Activated effector memory CD4-positive, alpha-beta T cell treated with Interleukin-2 at 50 U/mL for 16 hours (primary cell): ENCODE results near the gene COL1A1.

Source experiments
- DNase-seq: peaks from one replicate; pipeline ENCODE4 v3.0.0-alpha.2; 2020

COL1A1 gene

DNA sequence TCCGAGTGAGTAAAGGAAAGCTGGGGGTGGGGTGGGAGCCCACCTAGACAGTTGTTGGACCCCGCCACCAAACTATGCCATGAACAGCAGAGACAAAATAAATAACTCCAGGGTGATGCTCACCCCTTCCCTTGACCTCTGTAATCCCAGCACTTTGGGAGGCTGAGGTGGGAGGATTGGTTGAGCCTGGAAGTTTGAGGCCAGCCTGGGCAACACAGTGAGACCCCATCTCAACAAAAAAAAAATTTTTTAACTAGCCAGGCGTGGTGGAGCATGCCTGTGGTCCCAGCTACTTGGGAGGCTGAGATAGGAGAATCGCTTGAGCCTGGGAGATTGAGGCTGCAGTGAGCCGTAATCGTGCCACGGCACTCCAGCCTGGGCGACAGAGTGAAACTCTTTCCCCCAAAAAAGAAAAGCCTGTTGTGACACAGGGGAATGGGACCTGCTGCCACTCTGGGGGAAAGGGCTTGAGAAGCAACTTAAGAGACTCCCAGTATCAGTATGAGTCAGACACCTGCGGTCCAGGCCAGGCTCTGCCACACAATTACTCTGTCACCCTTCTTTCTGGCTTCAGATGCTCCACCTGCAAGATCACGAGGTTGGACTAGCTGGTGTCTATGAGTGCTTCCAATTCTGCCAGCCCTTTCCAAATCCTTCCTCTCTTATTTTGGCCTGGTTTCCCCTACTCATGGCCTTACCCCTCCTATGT, 30.6 kb downstream of the COL1A1 start:
- DNase-seq, result no peak

DNA sequence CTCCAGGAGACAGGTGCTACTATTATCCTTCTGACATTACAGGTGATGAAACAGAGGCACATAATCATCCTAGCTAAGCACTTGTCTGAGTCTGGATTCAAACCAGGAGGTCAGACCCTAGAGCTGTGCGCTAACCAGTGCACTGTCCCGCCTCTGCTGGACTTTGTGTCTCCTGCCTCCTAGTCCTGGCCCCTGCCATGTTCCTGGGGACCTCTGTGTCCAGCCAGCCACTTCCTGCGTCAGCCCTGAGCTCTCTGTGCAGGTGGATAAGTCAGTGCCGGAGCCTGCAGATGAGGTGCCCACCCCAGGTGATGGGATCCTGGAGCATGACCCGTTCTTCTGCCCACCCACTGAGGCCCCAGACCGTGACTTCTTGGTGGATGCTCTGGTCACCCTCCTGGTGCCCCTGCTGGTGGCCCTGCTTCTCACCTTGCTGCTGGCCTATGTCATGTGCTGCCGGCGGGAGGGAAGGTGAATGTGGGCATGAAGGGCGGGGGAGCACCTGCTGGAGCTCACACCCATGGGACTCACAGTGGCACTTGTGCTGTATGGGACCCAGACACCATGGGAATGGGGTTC, 31.5 kb downstream of the COL1A1 start:
- DNase-seq, result no peak

DNA sequence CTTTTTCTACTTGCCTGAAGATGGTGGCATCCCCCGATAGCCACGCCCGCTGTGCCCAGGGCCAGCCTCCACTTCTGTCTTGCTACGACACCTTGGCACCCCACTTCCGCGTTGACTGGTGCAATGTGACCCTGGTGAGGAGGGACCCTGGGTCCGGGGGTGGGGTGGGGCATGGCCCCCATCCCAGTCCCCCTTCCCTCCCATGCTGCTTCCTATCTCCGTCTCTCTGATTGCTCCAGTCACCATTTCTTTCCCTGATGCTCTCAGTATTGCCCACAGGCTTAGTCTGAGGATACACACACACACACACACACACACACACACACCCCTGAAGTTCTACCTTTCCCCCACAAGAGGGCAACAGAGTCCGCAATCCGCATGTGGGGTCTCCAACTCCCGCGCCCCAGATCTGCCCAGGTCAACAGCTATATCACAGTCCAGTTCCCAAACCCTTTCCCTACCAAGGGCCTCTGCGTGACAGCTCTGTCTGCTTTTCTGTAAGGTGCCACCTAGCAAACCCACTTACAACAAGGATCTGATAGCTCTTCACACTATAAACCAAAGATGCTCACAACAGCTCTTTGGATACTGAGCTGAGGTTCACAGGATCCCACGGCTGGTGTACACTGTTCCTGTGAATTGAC, 32.2 kb downstream of the COL1A1 start:
- peak; percentile 53 for DNase-seq

DNA sequence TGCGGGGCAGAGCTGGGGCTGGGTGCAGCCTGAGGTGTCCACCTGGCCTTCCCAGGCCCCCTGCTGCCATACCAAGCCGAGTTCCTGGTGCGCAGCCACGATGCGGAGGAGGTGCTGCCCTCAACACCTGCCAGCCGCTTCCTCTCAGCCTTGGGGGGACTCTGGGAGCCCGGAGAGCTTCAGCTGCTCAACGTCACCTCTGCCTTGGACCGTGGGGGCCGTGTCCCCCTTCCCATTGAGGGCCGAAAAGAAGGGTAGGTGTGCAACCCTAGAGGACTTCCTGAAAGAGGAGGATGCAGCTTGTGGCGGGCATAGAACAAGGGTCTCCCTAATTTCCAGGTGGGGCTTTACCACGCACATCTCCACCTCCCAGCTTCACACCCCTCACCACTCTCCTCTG, 33.1 kb downstream of the COL1A1 start:
- no peak for DNase-seq

DNA sequence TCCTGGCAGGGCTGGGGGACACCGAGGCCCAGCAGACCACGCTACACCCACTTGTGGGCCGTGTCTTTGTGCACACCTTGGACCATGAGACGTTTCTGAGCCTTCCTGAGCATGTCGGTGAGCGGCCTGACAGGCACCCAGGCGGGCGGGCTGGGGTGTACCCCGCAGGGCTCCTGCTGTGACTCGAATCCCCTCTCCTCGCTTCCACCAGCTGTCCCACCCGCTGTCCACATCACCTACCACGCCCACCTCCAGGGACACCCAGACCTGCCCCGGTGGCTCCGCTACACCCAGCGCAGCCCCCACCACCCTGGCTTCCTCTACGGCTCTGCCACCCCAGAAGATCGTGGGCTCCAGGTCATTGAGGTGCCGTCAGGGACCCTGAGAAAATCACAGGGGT, 34.1 kb downstream of the COL1A1 start:
- DNase-seq, result no peak

DNA sequence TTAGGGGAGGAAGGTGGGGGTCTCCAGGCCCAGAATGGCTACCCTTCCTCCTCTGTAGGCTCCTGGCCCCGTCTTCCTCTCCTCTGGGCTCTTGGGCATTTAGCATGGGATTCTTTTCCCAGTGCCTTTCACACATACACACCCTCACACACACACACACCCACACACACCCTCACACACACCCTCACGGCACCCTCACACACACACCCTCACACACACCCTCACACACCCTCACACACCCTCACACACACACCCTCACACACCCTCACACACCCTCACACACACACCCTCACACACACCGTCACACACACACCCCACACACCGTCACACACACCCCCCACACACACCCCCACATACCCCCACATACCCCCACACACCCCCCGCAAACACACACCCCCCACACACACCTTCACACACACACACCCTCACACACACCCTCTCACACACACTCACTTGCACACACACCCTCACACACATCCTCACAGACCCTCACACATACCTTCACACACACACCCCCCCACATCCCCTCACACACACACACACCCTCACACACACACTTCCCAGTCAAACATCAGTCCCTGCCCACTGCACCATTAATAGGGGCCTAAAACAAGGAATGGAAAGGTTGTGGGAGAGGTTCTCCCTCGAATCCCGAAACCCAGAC, 34.8 kb downstream of the COL1A1 start:
- DNase-seq, result no peak

DNA sequence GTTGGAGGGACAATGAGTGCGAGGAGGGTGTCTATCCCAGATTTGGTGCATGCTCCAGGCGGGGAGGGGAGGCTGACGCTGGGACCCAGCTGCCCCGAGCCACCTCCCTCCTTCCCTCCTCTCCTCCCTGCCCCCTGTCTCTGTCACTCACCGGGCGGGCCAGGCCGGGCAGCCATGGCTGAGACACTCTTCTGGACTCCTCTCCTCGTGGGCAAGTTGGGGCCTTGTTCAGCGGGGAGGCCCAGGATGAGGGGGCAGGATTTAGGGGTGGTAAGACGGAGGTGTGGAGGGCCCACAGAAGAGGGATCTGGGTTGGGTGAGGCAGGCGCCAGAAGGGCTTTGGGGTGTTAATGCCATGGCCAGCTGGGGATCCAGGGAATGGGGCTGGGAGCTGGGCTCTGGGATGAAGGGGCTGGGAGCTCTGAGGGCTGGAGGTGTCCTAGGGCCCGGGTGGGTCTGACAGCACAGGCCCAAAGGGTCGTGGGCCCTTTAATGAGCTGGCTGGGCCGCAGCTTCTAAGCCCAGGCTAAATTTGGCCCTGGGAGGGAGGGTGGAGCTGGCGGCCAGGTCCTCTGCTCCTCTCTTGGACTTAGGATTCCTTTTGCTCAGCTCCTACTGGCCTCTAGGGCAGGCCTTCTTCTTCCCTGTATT, 35.4 kb downstream of the COL1A1 start, which contains the start of gene SGCA:
SGCA (plus strand) TSS at position 139 of the 651 bp plus-strand sequence; CDS start at position 175, 36 bp downstream.
- DNase-seq, result no peak

DNA sequence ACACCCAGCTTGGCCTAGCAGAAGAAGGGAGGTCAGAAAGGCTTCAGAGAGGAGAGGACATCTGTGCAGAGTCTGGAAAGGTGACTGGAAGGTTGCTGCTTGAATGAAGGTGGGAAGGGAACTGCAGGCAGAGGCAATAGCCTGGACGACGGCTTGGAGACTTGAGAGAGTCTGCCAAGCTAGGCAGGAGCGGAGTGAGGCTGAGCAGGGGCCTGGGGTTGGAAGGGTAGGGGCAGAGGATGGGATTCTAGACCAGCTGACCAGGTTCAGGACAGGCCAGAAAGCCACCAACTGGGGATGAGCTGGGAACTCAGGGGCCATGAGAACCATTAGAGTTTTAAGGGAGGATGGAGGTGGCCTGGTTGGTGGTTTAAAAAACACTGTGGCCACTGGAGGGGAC, 36.0 kb downstream of the COL1A1 start:
- DNase-seq, result no peak

DNA sequence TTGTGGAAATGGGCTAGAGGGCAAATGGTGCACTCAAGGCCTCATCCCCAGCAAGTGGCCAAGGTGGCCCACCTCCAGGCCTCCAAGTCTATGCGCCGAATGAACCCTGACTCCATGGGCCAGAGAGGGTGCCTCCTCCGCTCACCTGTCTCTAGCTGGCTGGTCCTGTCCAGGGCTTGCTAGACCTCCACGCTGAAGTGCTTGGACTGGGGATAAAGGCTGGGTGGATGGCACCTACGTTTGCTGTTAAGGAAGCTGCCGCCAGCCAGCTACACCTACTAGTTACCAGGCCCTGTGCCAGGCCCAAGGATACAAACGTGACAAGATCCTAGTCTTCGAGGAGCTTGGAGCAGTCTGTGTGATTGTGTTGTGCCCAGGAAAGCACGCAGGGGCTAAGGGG, 36.4 kb downstream of the COL1A1 start:
- no peak for DNase-seq

DNA sequence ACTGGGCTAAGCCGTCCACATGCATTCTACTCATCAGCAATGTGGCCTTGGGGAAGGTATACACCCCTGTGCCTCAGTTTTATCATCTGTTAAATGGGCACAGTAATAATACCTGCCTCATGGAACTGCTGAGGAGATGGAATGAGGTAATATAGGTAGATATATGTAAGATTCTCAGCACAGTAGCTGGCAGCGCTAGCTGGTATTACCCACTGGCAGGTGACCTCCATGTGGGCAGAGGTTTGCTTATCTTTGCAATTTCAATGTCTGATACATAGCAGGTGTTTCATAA, 36.8 kb downstream of the COL1A1 start:
- no peak for DNase-seq

DNA sequence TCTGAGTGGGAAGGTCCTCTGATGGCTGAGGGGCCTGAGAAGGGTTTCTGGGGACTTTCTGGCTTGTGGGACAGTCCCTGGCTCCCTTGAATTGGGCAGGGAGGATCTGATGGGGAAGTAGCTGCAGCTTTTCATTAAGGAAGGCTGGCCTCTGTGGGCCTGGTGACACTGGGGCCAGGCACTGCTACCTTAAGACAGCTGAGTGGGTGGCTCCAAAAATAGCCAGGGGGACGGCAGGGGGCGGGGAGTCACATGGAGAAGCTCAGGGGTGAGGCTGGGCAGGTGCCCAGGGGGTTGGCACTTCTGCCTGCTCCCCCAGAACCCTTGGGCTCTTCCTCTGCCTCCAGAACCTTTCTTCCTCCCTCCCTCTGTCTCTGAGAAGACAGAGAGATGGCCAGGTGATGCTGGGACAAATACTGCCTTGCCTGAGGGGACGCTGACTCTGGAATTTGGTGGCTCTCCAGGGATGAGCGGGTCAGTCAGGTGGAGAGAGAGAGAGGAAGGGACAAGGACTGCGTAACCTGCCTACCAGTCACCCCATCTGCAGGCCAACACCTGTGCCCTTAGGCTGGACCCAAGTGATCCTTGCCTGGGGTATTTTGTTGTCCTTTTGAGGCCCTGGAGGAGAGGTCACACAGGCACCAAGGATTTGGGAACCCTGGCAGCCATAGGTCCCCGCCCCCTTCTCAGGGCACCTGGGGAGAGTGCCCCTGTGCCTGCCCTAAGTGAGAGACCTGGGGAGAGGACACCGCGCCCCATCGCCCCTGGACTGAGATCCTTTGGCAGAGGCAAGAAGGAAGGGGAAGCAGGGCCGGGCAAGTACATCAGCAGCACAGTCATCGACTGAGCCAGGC, 37.4 kb downstream of the COL1A1 start:
- DNase-seq, result no peak

DNA sequence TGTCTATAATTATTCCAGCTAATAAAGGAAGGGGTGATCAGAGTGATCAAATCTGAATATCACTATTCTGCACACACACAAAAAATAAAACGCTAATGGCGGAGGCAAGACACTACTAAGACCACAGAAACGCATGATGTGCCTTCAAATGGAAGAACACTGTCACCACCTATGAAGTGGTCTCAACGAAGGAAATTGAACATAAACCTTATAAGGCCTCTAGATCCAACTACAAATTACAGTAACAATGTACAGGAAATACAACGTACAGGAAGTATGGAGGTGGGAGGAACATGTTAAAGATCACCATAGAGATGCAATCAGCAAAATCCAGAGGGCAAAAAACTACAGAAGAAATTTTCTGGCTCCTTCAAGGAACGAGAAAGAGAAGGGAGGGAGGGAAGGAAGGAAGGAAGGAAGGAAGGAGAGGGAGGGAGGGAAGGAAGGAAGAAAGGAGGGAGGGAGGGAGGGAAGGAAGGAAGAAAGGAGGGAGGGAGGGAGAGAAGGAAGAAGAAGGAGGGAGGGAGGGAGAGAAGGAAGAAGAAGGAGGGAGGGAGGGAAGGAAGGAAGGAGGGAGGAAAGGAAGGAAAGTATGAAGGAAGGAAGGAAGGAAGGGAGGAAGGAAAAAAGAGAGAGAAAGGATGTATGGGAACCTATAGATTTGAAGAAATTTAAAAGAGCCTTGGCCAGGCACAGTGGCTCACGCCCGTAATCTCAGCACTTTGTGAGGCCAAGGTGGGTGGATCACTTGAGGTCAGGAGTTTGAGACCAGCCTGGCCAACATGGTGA, 38.8 kb downstream of the COL1A1 start:
- no peak for DNase-seq

DNA sequence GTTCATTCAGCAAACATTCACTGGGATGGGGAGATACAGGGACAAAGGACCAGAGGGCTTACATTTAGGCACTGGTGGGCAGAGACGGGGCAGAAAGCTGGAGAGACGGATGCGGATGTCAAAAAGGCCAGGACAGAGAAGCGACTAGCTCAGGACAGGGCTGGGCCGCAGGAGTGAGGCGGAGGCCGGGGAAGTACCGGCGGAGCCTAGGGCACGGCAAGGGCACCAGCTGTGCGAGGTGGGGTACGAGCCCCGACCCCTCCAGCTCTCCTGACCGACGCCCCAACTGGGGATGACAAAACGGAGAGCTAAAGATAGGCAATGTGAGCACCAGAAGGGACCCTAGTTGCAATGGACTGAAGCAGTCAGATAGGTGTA, 39.5 kb downstream of the COL1A1 start:
- DNase-seq, result no peak

DNA sequence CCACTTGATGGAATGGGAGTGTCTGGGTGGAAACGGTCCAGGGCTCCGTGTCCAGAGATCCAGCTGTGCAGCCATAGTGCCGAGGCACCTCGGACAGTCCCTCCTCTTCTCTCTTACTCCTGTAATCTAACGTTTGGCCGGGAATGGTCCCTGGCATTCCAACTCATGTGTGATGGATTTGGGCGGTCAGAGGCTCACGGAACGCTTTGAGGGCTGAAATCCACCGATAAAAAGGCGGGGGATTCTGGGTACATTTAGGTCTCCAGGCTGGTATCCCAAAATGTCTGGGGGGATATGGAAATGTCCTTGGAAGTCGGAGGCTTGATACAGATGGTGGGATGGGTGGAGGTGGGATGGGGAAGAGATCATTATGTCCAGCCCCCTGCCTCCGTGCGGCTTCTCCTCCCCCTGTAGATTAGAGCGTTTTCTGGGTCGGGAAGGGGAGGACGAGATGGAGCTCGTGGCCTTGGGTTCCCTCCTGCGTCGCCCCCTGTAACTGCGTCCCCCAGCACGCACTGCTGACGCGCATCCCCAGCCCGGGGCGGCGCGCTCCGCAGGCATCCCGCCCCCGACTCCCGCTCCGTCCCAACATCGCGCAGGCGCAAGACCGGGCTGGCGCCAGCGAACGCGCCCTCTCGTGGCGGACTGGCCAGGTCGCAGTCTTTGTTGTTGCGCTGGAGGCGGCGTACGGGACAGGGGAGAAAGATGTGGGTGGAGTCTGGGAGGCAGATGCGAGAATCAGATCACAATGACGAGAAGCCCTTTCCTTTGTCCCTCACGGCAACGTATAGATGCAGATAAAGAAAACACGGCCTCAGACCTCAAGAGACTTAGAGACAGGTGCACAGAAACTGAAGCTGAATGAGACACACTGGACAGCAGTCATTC, 40.2 kb downstream of the COL1A1 start:
- DNase-seq, result peak; percentile 93

DNA sequence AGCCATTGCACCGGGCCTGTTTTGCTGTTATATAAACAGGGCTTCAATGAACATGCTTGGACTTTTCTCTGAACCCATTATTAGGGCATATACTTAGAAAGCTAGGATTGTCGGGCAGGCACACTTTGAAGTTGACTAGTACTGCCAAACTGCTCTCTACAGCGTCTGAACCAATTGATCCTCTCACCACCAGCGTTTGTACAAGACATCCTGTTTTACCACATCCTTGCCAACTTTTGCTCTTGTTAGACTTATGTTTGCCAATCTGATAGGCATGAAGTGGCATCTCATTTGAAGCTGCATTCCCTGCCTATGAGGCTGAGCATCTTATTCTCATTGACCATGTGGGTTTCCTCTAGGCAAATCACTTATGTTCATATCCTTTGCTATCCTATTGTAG, 43.5 kb downstream of the COL1A1 start:
- DNase-seq, result no peak

DNA sequence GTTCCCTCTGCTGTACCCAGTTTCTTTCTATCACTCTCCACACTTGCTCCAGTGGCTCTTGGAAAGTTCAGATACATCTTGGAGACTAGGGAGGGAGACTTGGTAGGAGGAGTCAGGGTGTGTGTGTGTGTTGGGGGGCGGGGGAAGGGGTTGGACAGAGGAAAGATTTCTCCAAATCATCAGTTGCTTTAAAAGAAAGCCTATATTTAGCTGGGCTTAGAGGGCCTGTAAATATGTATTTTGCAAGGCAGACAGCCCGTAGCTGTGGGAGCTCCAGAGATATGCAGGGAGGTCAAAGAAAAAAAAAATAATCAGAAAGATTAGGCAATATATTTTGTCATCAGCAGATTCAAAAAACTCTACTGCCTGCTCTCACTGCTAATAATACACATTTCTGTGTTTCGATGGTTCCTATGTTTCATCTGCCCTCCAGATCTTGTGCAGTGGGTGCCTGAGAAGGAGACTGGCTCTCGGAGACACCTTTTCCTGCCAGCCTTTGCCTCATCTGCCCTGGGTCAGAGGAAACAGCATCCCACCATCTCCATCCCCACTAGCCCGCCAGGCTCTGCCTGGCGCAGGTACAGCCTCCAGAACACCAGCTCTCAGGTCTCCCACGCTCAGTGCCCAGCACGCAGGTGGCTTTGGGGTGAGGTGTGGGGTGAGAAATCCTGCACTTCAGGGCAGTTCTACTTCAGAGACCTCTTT, 46.2 kb downstream of the COL1A1 start:
- no peak for DNase-seq

DNA sequence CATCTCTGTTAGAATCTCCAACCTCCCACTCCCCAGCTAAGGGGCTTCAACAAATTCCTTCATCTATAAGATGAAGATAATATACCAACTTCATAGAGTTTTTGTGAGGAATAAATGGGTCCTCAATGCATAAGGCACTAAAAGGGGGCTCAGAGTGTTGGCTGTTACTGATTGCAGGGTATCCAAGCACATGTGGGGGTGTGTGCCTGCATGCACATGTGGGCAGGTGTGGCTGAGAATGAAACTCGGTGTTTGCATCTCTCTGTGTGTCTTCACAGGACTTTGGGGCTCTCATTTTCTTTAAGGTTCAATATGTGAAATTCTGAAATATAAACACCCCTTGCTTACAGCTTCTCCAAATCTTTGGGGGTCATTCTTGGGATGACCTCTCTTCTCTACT, 46.8 kb downstream of the COL1A1 start:
- no peak for DNase-seq

DNA sequence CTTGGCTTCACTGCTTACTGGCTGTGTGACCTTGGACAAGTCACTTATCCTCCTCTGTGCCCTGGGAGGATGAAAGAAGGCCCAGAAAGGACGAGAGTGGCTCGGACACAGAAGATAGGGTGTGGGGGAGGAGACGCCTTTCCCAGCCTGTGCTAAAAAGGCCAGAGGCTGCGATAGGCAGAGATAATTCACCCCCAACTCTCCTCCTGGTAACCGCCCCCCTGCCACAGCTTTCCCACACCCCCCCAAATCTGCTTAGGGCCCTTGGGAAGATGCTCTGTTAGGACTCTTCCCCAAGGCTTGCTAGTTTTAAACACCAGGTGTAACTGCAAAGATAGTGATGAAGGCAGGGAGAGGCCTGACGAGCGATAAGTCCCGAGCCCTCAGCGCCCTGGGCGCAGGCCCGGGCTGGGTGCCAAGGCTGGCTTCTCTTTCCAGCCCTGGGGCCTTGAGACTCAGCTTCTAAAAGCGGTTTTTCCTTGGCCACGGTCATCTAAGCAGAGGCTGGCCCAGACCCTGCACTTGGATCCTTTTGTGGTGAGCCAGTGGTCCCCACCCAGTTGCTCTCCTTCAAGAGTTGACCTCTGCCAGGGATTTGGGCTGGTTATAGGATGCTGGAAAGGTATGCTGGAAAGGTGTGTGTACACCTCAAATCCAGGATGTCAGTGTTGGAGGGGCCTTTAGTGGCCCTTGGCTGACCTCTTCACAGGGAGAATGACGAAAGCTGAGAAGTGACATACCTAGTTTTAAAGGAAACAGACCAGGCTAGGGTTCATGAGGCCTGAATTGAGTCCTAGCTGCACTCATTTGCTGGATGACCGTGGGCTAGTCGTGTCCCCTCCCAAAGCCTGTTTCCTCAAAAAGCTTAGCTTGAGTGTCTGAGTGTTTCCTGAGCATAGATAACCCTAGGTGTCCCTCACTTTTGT, 47.5 kb downstream of the COL1A1 start:
- no peak for DNase-seq

DNA sequence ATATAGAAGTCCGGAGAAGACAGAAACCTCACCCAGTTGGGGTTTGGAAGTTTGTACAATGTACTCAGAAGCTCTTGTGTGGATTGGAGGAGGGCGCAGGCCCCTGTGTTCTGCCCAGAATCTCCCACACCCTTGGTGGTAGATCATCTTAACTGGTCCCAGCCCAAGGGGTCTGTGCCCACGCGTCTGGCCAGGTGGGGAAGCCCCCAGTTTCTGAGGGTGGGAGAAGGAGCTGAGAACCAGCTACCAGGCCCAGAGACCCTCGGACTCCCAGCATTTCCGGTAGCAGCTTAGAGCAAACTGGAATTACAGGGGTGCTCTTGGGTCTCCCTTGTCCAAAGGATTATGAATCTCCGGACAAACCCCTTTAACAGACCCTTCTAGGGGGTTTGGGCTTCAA, 48.7 kb downstream of the COL1A1 start:
- DNase-seq, result no peak
